ENCODE results near the gene TLK2.
"Not testable (repeated sequence)": the region's sequence is repeated elsewhere in the genome, so short reads cannot be mapped to it uniquely, and the experiment has no call there.

Gene TLK2

GRCh38 chr17:62595484-62595883 is 116.9 kb downstream of the TLK2 start:
- H3K27ac ChIP-seq, result no peak overlapping the region
- no peak overlapping the region for H3K4me3 ChIP-seq

- no peak overlapping the region for H3K27ac ChIP-seq
Observed at GRCh38 chr17:62596662-62597061, 118.0 kb downstream of the TLK2 start.

GRCh38 chr17:62597150-62597549 is 118.5 kb downstream of the TLK2 start:
- Histone ChIP-seq H3K27ac (no peak overlapping the region), H3K4me3 (no peak overlapping the region)

More at GRCh38 chr17:62596662-62597061, 118.0 kb downstream of the TLK2 start:
- H3K4me3 ChIP-seq, result no peak overlapping the region

- peak overlapping the region in 1 of 21 experiments; percentile 34 for H3K27ac ChIP-seq
Observed at GRCh38 chr17:62597920-62598319, 119.3 kb downstream of the TLK2 start.

GRCh38 chr17:62599964-62600657 is 121.5 kb downstream of the TLK2 start:
- no peak overlapping the region for H3K4me3 ChIP-seq
- peak overlapping the region in 3 of 21 experiments; percentile 15 to 44 (median 18) for H3K27ac ChIP-seq

More at GRCh38 chr17:62597920-62598319, 119.3 kb downstream of the TLK2 start:
- H3K4me3 ChIP-seq, result no peak overlapping the region

- Histone ChIP-seq H3K4me3 (no peak overlapping the region), H3K27ac (peak overlapping the region in 3 of 21 experiments; percentile 15 to 44 (median 39))
Observed at GRCh38 chr17:62600805-62601204, 122.2 kb downstream of the TLK2 start.

GRCh38 chr17:62601471-62601870 is 122.8 kb downstream of the TLK2 start:
- Histone ChIP-seq H3K27ac (peak overlapping the region in 1 of 21 experiments; percentile 39), H3K4me3 (no peak overlapping the region)

GRCh38 chr17:62603783-62604182 is 125.2 kb downstream of the TLK2 start:
- H3K27ac ChIP-seq, H3K4me3 ChIP-seq: not testable (repeated sequence)

- Histone ChIP-seq H3K27ac (no peak overlapping the region), H3K4me3 (no peak overlapping the region)
Observed at GRCh38 chr17:62605588-62605987, 127.0 kb downstream of the TLK2 start.

- H3K27ac ChIP-seq, result peak overlapping the region in 6 of 21 experiments; percentile 10 to 70 (median 26)
- no peak overlapping the region for H3K4me3 ChIP-seq
Observed at GRCh38 chr17:62611292-62611691, 132.7 kb downstream of the TLK2 start.

- Histone ChIP-seq H3K27ac (peak overlapping the region in 7 of 21 experiments; percentile 10 to 70 (median 40)), H3K4me3 (no peak overlapping the region)
Observed at GRCh38 chr17:62611728-62612127, 133.1 kb downstream of the TLK2 start.

- H3K4me3 ChIP-seq, result not testable (repeated sequence)
- peak overlapping the region in 6 of 21 experiments; percentile 14 to 70 (median 52) for H3K27ac ChIP-seq
Observed at GRCh38 chr17:62612289-62612688, 133.7 kb downstream of the TLK2 start.

GRCh38 chr17:62613095-62613494 is 134.5 kb downstream of the TLK2 start:
- peak overlapping the region in 7 of 21 experiments; percentile 29 to 64 (median 50) for H3K27ac ChIP-seq
- not testable (repeated sequence) for H3K4me3 ChIP-seq

GRCh38 chr17:62614142-62614541 is 135.5 kb downstream of the TLK2 start:
- no peak overlapping the region for H3K4me3 ChIP-seq
- H3K27ac ChIP-seq, result peak overlapping the region in 5 of 21 experiments; percentile 0 to 58 (median 10)

- H3K27ac ChIP-seq, result no peak overlapping the region
- H3K4me3 ChIP-seq, result no peak overlapping the region
Observed at GRCh38 chr17:62615503-62615902, 136.9 kb downstream of the TLK2 start.

- Histone ChIP-seq H3K27ac (peak overlapping the region in 5 of 21 experiments; percentile 2 to 42 (median 6)), H3K4me3 (no peak overlapping the region)
Observed at GRCh38 chr17:62616993-62617893, 138.6 kb downstream of the TLK2 start.

GRCh38 chr17:62617894-62618472 is 139.4 kb downstream of the TLK2 start:
- H3K27ac ChIP-seq, result peak overlapping the region in 2 of 21 experiments; percentile 2 to 42
- no peak overlapping the region for H3K4me3 ChIP-seq

GRCh38 chr17:62618647-62619416 is 140.2 kb downstream of the TLK2 start:
- H3K4me3 ChIP-seq, result no peak overlapping the region
- no peak overlapping the region for H3K27ac ChIP-seq

GRCh38 chr17:62619417-62620155 is 141.0 kb downstream of the TLK2 start:
- H3K4me3 ChIP-seq, result no peak overlapping the region
- no peak overlapping the region for H3K27ac ChIP-seq

All from skin epidermis (tissue), 12 donors.